SU-DHL-6 (cell line): ENCODE data around the gene TMEM120B.
A peak's percentile ranks its signal among the peaks of the same experiment; 100 is the strongest.

Source experiments
- H2AFZ ChIP-seq: fragments of 200-600 bp; sonication (generic); 2 replicates; pipeline ENCODE4 v1.6.1; 2014; ENCODE audit warnings: low read depth, mild to moderate bottlenecking, moderate library complexity, mixed read lengths, antibody characterized with exemption, low read length; ENCODE audit not compliant: severe bottlenecking
- H3F3A ChIP-seq: fragments of 200-600 bp; shearing (Covaris generic); 2 replicates; pipeline ENCODE4 v1.6.0; 2016; ENCODE audit warnings: antibody characterized with exemption, mild to moderate bottlenecking; ENCODE audit not compliant: insufficient read depth
- H3K27ac ChIP-seq: fragments of 200-600 bp; sonication (generic); 2 replicates; pipeline ENCODE4 v1.5.1; 2016; ENCODE audit warnings: low read depth, mild to moderate bottlenecking, low read length, moderate library complexity, mixed read lengths
- H3K27me3 ChIP-seq: fragments of 200-600 bp; sonication (generic), shearing (Covaris generic); 2 replicates; pipeline ENCODE4 v1.6.0; 2014; ENCODE audit warnings: mild to moderate bottlenecking, low read length
- H3K36me3 ChIP-seq: fragments of 200-600 bp; sonication (generic); 2 replicates; pipeline ENCODE4 v1.6.1; 2014; ENCODE audit warnings: mild to moderate bottlenecking, low read length, mixed read lengths
- H3K4me2 ChIP-seq: fragments of 300-600, 200-600 bp; shearing (Covaris generic), sonication (generic); 2 replicates; pipeline ENCODE4 v1.6.0; 2014; ENCODE audit warnings: low read length, low read depth, mild to moderate bottlenecking; ENCODE audit not compliant: poor library complexity, severe bottlenecking
- H3K4me3 ChIP-seq: fragments of 200-600 bp; sonication (generic); 2 replicates; pipeline ENCODE4 v1.5.1; 2014; ENCODE audit warnings: antibody characterized with exemption, low read length, mild to moderate bottlenecking, mixed read lengths; ENCODE audit not compliant: insufficient read depth, poor library complexity, severe bottlenecking
- H3K79me2 ChIP-seq: fragments of 200-600 bp; sonication (generic); 2 replicates; pipeline ENCODE4 v1.6.1; 2014; ENCODE audit warnings: mild to moderate bottlenecking, low read length, moderate library complexity; ENCODE audit not compliant: insufficient read depth
- H3K9ac ChIP-seq: fragments of 200-600 bp; sonication (generic); 2 replicates; pipeline ENCODE4 v1.7.0; 2014; ENCODE audit warnings: mild to moderate bottlenecking, low read length
- H3K9me2 ChIP-seq: fragments of 200-600 bp; sonication (generic); replicated peaks from 2 replicates; pipeline ENCODE4 v1.6.1; 2014; ENCODE audit warnings: low read length; ENCODE audit not compliant: insufficient read depth
- H3K9me3 ChIP-seq: fragments of 200-600 bp; sonication (generic); 2 replicates; pipeline ENCODE4 v1.6.1; 2014; ENCODE audit warnings: low read length, mixed read lengths; ENCODE audit not compliant: insufficient read depth
- H4K20me1 ChIP-seq: fragments of 200-600 bp; sonication (generic); 2 replicates; pipeline ENCODE4 v1.6.1; 2014; ENCODE audit warnings: low read depth, mild to moderate bottlenecking, antibody characterized with exemption, low read length, moderate library complexity, mixed read lengths
- EZH2phosphoT487 ChIP-seq: fragments of 200-600 bp; sonication (generic), shearing (Covaris generic); conservative IDR thresholded peaks from 2 replicates; pipeline ENCODE4 v1.6.1; 2018; ENCODE audit warnings: mild to moderate bottlenecking, antibody characterized with exemption, low read length, moderate library complexity, mixed read lengths
- TF ChIP-seq, protein P1 (sequence below): fragments of 200-600 bp; sonication (generic); IDR thresholded peaks from one replicate; pipeline ENCODE4 v1.5.1; 2017; ENCODE audit warnings: antibody characterized with exemption, mild to moderate bottlenecking, low read length, moderate library complexity; ENCODE audit not compliant: insufficient read depth, poor library complexity, severe bottlenecking

Gene TMEM120B

DNA sequence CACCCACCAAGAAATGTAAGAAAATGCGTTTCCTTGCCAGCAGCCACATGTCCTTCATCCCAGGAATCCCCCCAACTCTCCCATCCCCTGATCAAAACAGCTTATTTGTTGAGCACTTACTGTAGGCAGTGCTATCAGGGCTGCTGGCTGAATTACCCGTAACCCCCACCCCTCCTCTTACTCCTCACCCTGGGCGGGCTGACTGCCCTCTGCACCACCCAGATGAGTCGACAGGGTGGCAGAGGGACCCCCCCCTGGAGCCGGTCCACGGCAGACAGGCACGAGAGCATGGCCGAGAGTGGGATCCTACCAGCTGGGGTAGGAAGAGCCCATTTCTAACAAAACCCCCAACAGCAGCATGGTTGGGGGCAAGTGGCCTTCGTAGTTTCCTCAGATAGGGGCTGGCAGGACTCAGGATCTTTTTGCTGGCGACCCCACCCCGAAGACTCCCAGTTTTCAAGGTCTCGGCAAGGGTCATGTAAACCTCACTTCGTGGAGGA is 82.0 kb downstream of the TMEM120B start:
- H3K9ac ChIP-seq, result peak overlapping the region; percentile 92
- peak overlapping the region; percentile 85 for H3K4me3 ChIP-seq
- no peaks in the 10 kb centered on the region for H3K9me3 ChIP-seq
- peak overlapping the region; percentile 67 for H3K27ac ChIP-seq
- peak overlapping the region; percentile 81 for H3K4me2 ChIP-seq
- H4K20me1 ChIP-seq, result no peaks in the 10 kb centered on the region
- H3K9me2 ChIP-seq, result no peaks in the 10 kb centered on the region
- TF ChIP-seq EZH2phosphoT487, result no peak
- TF ChIP-seq, protein P1, sequence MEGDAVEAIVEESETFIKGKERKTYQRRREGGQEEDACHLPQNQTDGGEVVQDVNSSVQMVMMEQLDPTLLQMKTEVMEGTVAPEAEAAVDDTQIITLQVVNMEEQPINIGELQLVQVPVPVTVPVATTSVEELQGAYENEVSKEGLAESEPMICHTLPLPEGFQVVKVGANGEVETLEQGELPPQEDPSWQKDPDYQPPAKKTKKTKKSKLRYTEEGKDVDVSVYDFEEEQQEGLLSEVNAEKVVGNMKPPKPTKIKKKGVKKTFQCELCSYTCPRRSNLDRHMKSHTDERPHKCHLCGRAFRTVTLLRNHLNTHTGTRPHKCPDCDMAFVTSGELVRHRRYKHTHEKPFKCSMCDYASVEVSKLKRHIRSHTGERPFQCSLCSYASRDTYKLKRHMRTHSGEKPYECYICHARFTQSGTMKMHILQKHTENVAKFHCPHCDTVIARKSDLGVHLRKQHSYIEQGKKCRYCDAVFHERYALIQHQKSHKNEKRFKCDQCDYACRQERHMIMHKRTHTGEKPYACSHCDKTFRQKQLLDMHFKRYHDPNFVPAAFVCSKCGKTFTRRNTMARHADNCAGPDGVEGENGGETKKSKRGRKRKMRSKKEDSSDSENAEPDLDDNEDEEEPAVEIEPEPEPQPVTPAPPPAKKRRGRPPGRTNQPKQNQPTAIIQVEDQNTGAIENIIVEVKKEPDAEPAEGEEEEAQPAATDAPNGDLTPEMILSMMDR, result no peak
- H3K79me2 ChIP-seq, result peaks cover 30% of the 10 kb centered on the region
- peak overlapping the region; percentile 10 for H2AFZ ChIP-seq
- no peaks in the 10 kb centered on the region for H3K27me3 ChIP-seq
- no peaks in the 10 kb centered on the region for H3K36me3 ChIP-seq
- peaks cover 33% of the 10 kb centered on the region for H3F3A ChIP-seq

DNA sequence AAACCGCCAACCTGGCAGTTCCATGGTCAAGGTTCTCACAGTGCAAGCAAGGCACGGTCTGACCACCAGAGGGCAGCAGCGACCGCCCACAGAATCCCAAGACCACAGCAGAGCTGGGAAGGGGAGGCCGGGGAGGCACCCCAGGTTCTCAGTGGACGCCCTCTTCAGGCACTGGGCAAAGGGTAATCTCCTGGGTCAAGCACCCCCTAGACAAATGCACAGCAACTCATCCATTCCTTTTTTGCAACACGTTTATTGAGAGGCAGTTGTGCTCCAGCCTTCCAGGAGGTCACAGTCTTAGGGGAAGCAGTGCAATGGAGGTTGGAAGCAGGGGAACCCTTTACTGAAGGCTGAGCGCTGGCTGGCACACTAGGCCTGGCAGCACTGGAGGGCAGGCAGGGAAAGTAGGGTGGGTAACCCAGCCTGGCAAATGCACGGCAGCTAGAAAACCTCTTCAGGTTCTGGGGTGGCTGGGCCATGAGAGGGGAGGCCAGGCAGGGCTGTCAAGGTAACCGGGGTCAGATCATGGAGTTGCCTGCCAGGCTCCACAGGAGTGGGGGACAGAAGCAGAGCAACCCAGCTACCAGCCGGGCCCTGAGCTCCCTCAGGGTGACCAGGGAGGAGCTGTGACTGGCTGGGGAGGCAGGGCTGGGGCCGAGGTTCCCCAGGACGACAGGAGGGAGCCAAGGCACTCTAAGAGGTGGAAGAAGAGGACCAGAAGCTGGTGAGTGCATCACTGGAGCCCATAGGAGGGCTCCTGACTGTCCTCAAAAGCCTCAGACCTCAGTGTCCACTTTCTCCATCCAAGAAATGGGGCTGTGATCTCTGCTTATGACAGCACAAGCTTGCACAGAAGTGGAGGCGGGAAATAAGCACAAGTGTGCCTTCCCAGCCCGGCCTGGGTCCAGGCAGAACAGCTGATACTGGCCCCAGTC is 82.7 kb downstream of the TMEM120B start:
- Histone ChIP-seq H3K4me2 (peak overlapping the region; percentile 81), H3K9ac (peak overlapping the region; percentile 92), H3K9me3 (no peaks in the 10 kb centered on the region), H2AFZ (peak overlapping the region; percentile 10), H3K27me3 (no peaks in the 10 kb centered on the region), H3K79me2 (peaks cover 28% of the 10 kb centered on the region), H3K36me3 (no peaks in the 10 kb centered on the region), H3K4me3 (peak overlapping the region; percentile 85), H3K9me2 (no peaks in the 10 kb centered on the region), H3K27ac (peak overlapping the region; percentile 67), H3F3A (peaks cover 27% of the 10 kb centered on the region), H4K20me1 (no peaks in the 10 kb centered on the region)
- TF ChIP-seq, protein P1, result peak; percentile 93
- TF ChIP-seq EZH2phosphoT487, result no peak

DNA sequence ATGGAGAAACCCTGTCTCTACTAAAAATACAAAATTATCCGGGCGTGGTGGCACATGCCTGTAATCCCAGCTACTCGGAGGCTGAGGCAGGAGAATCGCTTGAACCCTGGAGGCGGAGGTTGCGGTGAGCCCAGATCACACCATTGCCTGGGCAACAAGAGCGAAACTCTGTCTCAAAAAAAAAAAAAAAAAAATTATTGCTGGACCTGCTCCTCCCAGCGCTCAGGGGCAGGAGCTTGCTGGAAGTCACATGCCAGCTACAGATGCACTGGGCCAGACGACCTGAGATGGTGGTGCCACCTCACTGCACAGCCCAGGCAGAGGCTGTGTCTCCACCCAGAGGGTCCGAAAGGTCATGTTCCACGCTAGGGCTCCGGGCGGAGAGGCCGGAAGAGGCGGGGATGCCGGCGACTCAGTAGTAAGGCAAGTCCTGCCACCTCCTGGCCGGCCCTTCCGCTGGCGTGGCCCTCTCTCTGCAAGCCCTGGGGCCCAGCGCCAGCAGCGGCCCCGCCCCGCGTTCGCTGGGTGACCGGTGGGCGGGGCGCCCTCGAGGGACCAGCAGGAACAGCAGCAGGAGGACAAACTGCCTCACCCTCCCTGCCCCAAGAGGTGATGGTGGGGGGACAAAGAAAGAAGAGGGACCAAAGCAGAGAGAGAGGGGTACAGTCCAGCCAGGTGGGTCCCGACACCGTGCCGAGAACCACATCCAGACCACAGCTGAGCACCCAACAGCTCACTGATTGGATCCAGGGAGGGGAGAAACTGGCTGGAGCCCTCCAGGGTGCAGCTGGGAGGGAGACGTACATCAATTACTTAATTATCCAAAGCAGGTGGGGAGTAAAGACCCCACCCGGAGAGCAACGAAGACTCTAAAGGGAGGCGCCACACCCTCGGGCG is 84.6 kb downstream of the TMEM120B start:
- Histone ChIP-seq H3K9me3 (no peaks in the 10 kb centered on the region), H3K79me2 (peaks cover 24% of the 10 kb centered on the region), H3K9me2 (no peaks in the 10 kb centered on the region), H3K9ac (no peak overlapping the region), H3K27ac (no peak overlapping the region), H3K36me3 (no peaks in the 10 kb centered on the region), H2AFZ (no peak overlapping the region), H3K4me2 (no peak overlapping the region), H3K4me3 (no peak overlapping the region), H3K27me3 (no peaks in the 10 kb centered on the region), H4K20me1 (no peaks in the 10 kb centered on the region), H3F3A (peaks cover 24% of the 10 kb centered on the region)
- no peak for TF ChIP-seq EZH2phosphoT487
- TF ChIP-seq, protein P1, result no peak
